CD4-positive, alpha-beta T cell treated with Interleukin-15 for 1 hour (primary cell): ENCODE data around the gene IL1RN.
A peak's percentile ranks its signal among the peaks of the same experiment; 100 is the strongest.

Source experiments
- DNase-seq: peaks from one replicate; pipeline ENCODE4 v3.0.0-alpha.2; 2020

IL1RN gene

GRCh38 chr2:113129519-113130078, 2.2 kb downstream of the IL1RN start:
- no peak for DNase-seq

GRCh38 chr2:113131352-113132185, 4.2 kb downstream of the IL1RN start:
- DNase-seq = no peak

GRCh38 chr2:113132414-113133021, 5.1 kb downstream of the IL1RN start:
- DNase-seq = no peak

GRCh38 chr2:113133704-113134598, 6.6 kb downstream of the IL1RN start:
- no peak for DNase-seq

GRCh38 chr2:113134717-113135116, 7.3 kb downstream of the IL1RN start:
- no peak for DNase-seq

- DNase-seq = no peak
Observed at GRCh38 chr2:113135317-113135716, 7.9 kb downstream of the IL1RN start.

- peak; percentile 27 for DNase-seq
Observed at GRCh38 chr2:113136828-113137775, 9.7 kb downstream of the IL1RN start.

GRCh38 chr2:113137827-113138226, 10.4 kb downstream of the IL1RN start:
- no peak for DNase-seq

- DNase-seq = peak; percentile 48
Observed at GRCh38 chr2:113138428-113139322, 11.3 kb downstream of the IL1RN start.

- no peak for DNase-seq
Observed at GRCh38 chr2:113141451-113141850, 14.1 kb downstream of the IL1RN start.

- no peak for DNase-seq
Observed at GRCh38 chr2:113142290-113142689, 14.9 kb downstream of the IL1RN start.

- no peak for DNase-seq
Observed at GRCh38 chr2:113144259-113144658, 16.9 kb downstream of the IL1RN start.

GRCh38 chr2:113148606-113149552, 21.5 kb downstream of the IL1RN start:
- no peak for DNase-seq

- DNase-seq = no peak
Observed at GRCh38 chr2:113149553-113150257, 22.3 kb downstream of the IL1RN start.

GRCh38 chr2:113150258-113150601, 22.8 kb downstream of the IL1RN start:
- no peak for DNase-seq

GRCh38 chr2:113155331-113155730, 27.9 kb downstream of the IL1RN start:
- no peak for DNase-seq

- DNase-seq = no peak
Observed at GRCh38 chr2:113156278-113157117, 29.1 kb downstream of the IL1RN start.
